H9 (cell line): Measurements from ENCODE around the gene RAPGEF6. TPM values are rescaled to one million over a fixed set of nuclear protein-coding genes. Genes with fewer than 3 reads are reported as not detected.

Experiments used
- DNase-seq: peaks from one replicate; pipeline ENCODE4 v3.0.0-alpha.2; 2017
- H2AFZ ChIP-seq: one replicate; pipeline ENCODE4 v1.6.1; 2013; ENCODE audit warnings: mild to moderate bottlenecking, low read length, control low read depth, moderate library complexity
- H2AK5ac ChIP-seq: 2 replicates; pipeline ENCODE4 v1.6.1; 2013; ENCODE audit warnings: low read length, control low read depth, mixed read lengths; ENCODE audit not compliant: insufficient read length
- H2BK120ac ChIP-seq: one replicate; pipeline ENCODE4 v1.6.1; 2013; ENCODE audit warnings: low read depth, mild to moderate bottlenecking, low read length, control low read depth, inconsistent platforms; ENCODE audit not compliant: poor library complexity, severe bottlenecking
- H2BK12ac ChIP-seq: 2 replicates; pipeline ENCODE4 v1.6.1; 2013; ENCODE audit warnings: low read length, control low read depth, mixed read lengths, low read depth; ENCODE audit not compliant: insufficient read length
- H2BK15ac ChIP-seq: 2 replicates; pipeline ENCODE4 v1.6.1; 2013; ENCODE audit warnings: low read depth, low read length, control low read depth
- H2BK20ac ChIP-seq: one replicate; pipeline ENCODE4 v1.6.1; 2013; ENCODE audit warnings: low read depth, mild to moderate bottlenecking, low read length, control low read depth, inconsistent platforms; ENCODE audit not compliant: poor library complexity, severe bottlenecking
- H2BK5ac ChIP-seq: 2 replicates; pipeline ENCODE4 v1.6.1; 2013; ENCODE audit warnings: low read length, control low read depth, mixed read lengths; ENCODE audit not compliant: insufficient read length
- H3K14ac ChIP-seq: 2 replicates; pipeline ENCODE4 v1.6.1; 2013; ENCODE audit warnings: low read length, control low read depth; ENCODE audit not compliant: insufficient read depth
- H3K18ac ChIP-seq: 2 replicates; pipeline ENCODE4 v1.6.1; 2013; ENCODE audit warnings: low read depth, mild to moderate bottlenecking, mixed read lengths, low read length, control low read depth; ENCODE audit not compliant: insufficient read length
- H3K23ac ChIP-seq: 2 replicates; pipeline ENCODE4 v1.6.1; 2013; ENCODE audit warnings: low read length, control low read depth, mixed read lengths, low read depth; ENCODE audit not compliant: insufficient read length
- H3K23me2 ChIP-seq: 2 replicates; pipeline ENCODE4 v1.6.1; 2013; ENCODE audit warnings: low read depth, mild to moderate bottlenecking, mixed read lengths, low read length, control low read depth; ENCODE audit not compliant: insufficient read length, poor library complexity, severe bottlenecking
- H3K27ac ChIP-seq: 2 replicates; pipeline ENCODE4 v1.5.1; 2013; ENCODE audit warnings: low read length, control low read depth, mixed read lengths, low read depth; ENCODE audit not compliant: insufficient read length
- H3K27me3 ChIP-seq: 2 replicates; pipeline ENCODE4 v1.6.1; 2013; ENCODE audit warnings: low read length, control low read depth, inconsistent platforms; ENCODE audit not compliant: insufficient read depth
- H3K4ac ChIP-seq: 2 replicates; pipeline ENCODE4 v1.6.1; 2013; ENCODE audit warnings: low read depth, mild to moderate bottlenecking, control low read depth, inconsistent platforms, low read length, moderate library complexity
- H3K4me1 ChIP-seq: 2 replicates; pipeline ENCODE4 v1.6.1; 2013; ENCODE audit warnings: low read length, control low read depth, inconsistent platforms; ENCODE audit not compliant: insufficient read depth
- H3K4me2 ChIP-seq: 2 replicates; pipeline ENCODE4 v1.6.1; 2013; ENCODE audit warnings: low read length, control low read depth, mixed read lengths; ENCODE audit not compliant: insufficient read length, insufficient read depth
- H3K56ac ChIP-seq: 2 replicates; pipeline ENCODE4 v1.6.1; 2013; ENCODE audit warnings: low read depth, mild to moderate bottlenecking, mixed read lengths, low read length, control low read depth; ENCODE audit not compliant: insufficient read length
- H3K79me1 ChIP-seq: 2 replicates; pipeline ENCODE4 v1.6.1; 2013; ENCODE audit warnings: low read depth, mild to moderate bottlenecking, moderate library complexity, low read length, control low read depth, inconsistent platforms; ENCODE audit not compliant: insufficient read depth, poor library complexity, severe bottlenecking
- H3K79me2 ChIP-seq: 2 replicates; pipeline ENCODE4 v1.6.1; 2013; ENCODE audit warnings: low read length, control low read depth, inconsistent platforms; ENCODE audit not compliant: insufficient read depth
- H3K9ac ChIP-seq: 2 replicates; pipeline ENCODE4 v1.6.1; 2013; ENCODE audit warnings: low read length, control low read depth, mixed read lengths; ENCODE audit not compliant: insufficient read length; ENCODE audit errors: extremely low read depth
- H3K9me3 ChIP-seq: one replicate; pipeline ENCODE4 v1.6.1; 2013; ENCODE audit warnings: low read depth, low read length, inconsistent platforms; ENCODE audit not compliant: control insufficient read depth
- H3T11ph ChIP-seq: one replicate; pipeline ENCODE4 v1.6.1; 2013; ENCODE audit warnings: mild to moderate bottlenecking, low read length, control low read depth, inconsistent platforms
- H4K20me1 ChIP-seq: one replicate; pipeline ENCODE4 v1.6.1; 2013; ENCODE audit not compliant: control insufficient read depth, insufficient read length, insufficient read depth
- H4K5ac ChIP-seq: 2 replicates; pipeline ENCODE4 v1.6.1; 2013; ENCODE audit warnings: low read depth, mild to moderate bottlenecking, mixed read lengths, low read length, control low read depth; ENCODE audit not compliant: insufficient read length
- H4K8ac ChIP-seq: replicated peaks from 2 replicates; pipeline ENCODE4 v1.6.1; 2013; ENCODE audit warnings: low read length, control low read depth, mixed read lengths, low read depth; ENCODE audit not compliant: insufficient read length
- H4K91ac ChIP-seq: 2 replicates; pipeline ENCODE4 v1.6.1; 2013; ENCODE audit warnings: low read depth, mild to moderate bottlenecking, moderate library complexity, mixed read lengths, low read length, control low read depth; ENCODE audit not compliant: insufficient read length
- H3K27ac Mint-ChIP-seq, 3 experiments: 2 replicates in 2 of 3; 3 replicates in 1 of 3; pipeline ENCODE4 v1.8.0; 2020 to 2021; ENCODE audit warnings: mixed read lengths in 3 of 3, mild to moderate bottlenecking in 1 of 3, moderate library complexity in 1 of 3
- H3K27me3 Mint-ChIP-seq: 2 replicates; pipeline ENCODE4 v1.8.0; 2021; ENCODE audit warnings: low read depth, mild to moderate bottlenecking, moderate library complexity, mixed read lengths
- H3K36me3 Mint-ChIP-seq, 3 experiments: 2 replicates in 2 of 3; 3 replicates in 1 of 3; pipeline ENCODE4 v1.8.0; 2020 to 2021; ENCODE audit warnings: low read depth in 3 of 3, mixed read lengths in 3 of 3; ENCODE audit not compliant: insufficient read depth in 1 of 3
- H3K4me1 Mint-ChIP-seq, 2 experiments: 2 replicates each; pipeline ENCODE4 v1.8.0; 2020; ENCODE audit warnings: mixed read lengths in 2 of 2
- H3K4me3 Mint-ChIP-seq, 2 experiments: 2 replicates in 1 of 2; 3 replicates in 1 of 2; pipeline ENCODE4 v1.8.0; 2020 to 2021; ENCODE audit warnings: mild to moderate bottlenecking in 2 of 2, mixed read lengths in 2 of 2, moderate library complexity in 1 of 2
- H3K9me3 Mint-ChIP-seq, 2 experiments: 2 replicates in 1 of 2; 3 replicates in 1 of 2; pipeline ENCODE4 v1.8.0; 2020; ENCODE audit warnings: mild to moderate bottlenecking in 2 of 2, mixed read lengths in 2 of 2, moderate library complexity in 1 of 2
- CTCF ChIP-seq: fragments of 200-600 bp; sonication (generic); conservative IDR thresholded peaks from 3 replicates; pipeline ENCODE4 v1.8.0; 2021; ENCODE audit warnings: antibody characterized with exemption, mild to moderate bottlenecking
- WGBS: extraction: QIAGEN DNeasy Blood & Tissue Kit; methylation state at CpG from one replicate; pipeline ENCODE4 v1.1.7; 2013; ENCODE audit warnings: missing lambda C conversion rate, low lambda C conversion rate, mixed read lengths; ENCODE audit not compliant: insufficient read length; ENCODE audit errors: extremely low coverage; 5-methylcytosine and 5-hydroxymethylcytosine counted together
- total RNA-seq: library from RNA; stranded (reverse); gene quantifications from 2 replicates; pipeline ENCODE4 v1.2.1, GENCODE V29; 2021

Gene RAPGEF6
- total RNA-seq, 1 experiment from 2014 or later: 19.7 TPM

- no peak overlapping the region for H2BK15ac ChIP-seq
- Mint-ChIP-seq H3K9me3 (peaks cover 21 to 25% of the 10 kb centered on the region in 2 experiments), H3K27me3 (no peaks in the 10 kb centered on the region), H3K4me1 (peaks cover 10% of the 10 kb centered on the region in 2 experiments), H3K4me3 (no peak overlapping the region), H3K36me3 (peaks cover 36 to 46% (median 43%) of the 10 kb centered on the region in 3 experiments), H3K27ac (no peak overlapping the region)
- no peak overlapping the region for H2BK5ac ChIP-seq
- no CpG with 5 or more reads among the region's 38 CpGs for WGBS
- H3K23me2 ChIP-seq: no peaks in the 10 kb centered on the region
- peaks cover 3% of the 10 kb centered on the region; the same call in 1 of the 2 replicates for H3K4me1 ChIP-seq
- H4K20me1 ChIP-seq: no peaks in the 10 kb centered on the region
- H3K56ac ChIP-seq: no peak overlapping the region
- no peak overlapping the region for H3K14ac ChIP-seq
- H3K79me2 ChIP-seq: no peaks in the 10 kb centered on the region; the same call in 1 of the 2 replicates
- no peak overlapping the region for H2BK12ac ChIP-seq
- H2BK20ac ChIP-seq: no peak overlapping the region
- no peaks in the 10 kb centered on the region for H3K27me3 ChIP-seq
- no peak overlapping the region for H3K4me2 ChIP-seq
- H3K27ac ChIP-seq: no peak overlapping the region
- H3K4ac ChIP-seq: no peak overlapping the region
- no peak overlapping the region for H3K18ac ChIP-seq
- H2AK5ac ChIP-seq: no peak overlapping the region
- no peak overlapping the region for H3K23ac ChIP-seq
- H4K5ac ChIP-seq: no peak overlapping the region
- H3K9me3 ChIP-seq: peaks cover 9% of the 10 kb centered on the region
- no peak for TF ChIP-seq CTCF
- no peak overlapping the region for H4K8ac ChIP-seq
- H3K9ac ChIP-seq: no peak overlapping the region
- no peak overlapping the region for H2BK120ac ChIP-seq
- peaks cover 4% of the 10 kb centered on the region for H3K79me1 ChIP-seq
- DNase-seq: no peak
- H2AFZ ChIP-seq: no peak overlapping the region
- no peak overlapping the region for H3T11ph ChIP-seq
- no peak overlapping the region for H4K91ac ChIP-seq
These were observed 54.9 kb downstream of the RAPGEF6 start for GRCh38 chr5:131579917-131580671.
